ENCODE measurements around the gene RER1.

RER1 gene

DNA sequence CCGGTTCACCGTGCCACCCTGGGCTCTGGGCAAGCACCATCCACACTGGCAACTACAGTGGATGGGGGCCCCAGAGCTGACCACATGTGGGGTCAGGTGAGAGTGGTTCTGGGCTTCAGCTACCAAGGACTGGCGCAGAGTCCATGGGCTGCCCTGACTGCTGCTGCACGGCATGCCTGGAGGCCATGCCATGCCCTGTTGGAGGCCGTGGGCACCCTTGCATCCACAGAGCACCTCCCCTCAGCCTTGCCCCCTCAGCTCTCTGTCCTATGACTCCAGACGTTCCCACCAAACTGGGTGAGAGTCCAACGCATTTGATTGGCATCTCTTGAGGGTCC, 15.7 kb upstream of the RER1 start:
- DNase-seq (ENCODE audit: low read depth in 1 of 2, low spot score in 1 of 2) = no peak

DNA sequence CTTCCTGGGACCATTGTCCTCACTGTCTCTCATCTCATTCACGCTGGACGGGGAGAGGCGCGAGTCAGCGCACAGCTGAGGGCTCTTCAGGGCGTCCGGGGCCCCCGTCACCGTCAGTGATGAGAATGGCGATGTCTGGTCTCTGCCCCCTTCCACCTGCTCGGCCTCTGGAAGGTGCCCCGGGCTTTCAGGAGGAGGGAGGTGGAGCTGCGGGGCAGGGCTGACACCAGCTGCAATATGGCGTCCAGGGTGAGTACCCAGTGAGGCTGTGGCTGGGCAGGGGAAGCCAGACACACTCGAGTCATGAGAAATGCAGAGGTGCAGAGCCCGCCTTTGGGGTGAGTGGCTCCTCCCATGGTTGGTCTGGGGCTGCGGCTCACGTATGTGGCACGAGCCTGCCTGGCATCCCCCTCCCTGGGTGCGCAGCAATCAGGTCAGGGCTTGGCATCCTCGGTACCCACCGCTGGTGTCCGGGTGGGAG, 15.3 kb upstream of the RER1 start:
- no peak for DNase-seq (ENCODE audit: low read depth in 1 of 2, low spot score in 1 of 2)

DNA sequence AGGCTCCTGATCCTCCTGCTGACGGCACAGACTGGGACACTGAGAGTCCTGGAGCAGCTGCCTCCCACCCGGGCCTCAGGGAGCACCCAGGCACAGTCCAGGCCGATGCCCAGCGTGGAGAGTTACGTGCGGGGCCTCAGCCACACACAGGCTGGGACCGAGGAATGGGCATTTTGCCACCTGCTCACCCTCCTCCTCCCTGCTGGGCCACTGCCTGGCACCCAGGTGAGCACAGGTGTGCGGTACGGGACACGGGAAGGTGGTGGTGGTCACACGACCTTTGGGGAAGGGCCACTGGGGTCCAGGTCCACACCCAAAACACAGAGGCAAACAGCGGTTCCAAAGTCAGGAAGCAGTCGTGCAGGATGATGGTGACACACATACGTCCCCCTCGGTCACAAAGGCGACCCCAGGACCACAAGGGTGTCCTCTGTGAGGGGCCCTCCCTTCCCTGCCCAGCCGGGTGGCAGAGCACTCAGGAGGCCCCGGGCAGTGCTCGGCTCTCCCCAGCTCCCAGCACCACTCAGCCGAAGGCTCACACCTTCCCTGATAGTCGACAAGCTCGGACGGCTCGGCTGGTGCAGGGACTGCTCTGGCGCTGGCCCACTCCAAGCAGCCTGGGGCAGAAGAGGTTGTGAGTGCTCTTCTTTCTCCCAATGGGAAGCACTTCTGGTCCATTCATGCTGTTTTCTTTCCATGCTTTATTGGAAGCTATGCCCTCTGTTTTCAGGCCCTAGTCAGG, 14.5 kb upstream of the RER1 start:
- no peak for DNase-seq (ENCODE audit: low read depth in 1 of 2, low spot score in 1 of 2)

DNA sequence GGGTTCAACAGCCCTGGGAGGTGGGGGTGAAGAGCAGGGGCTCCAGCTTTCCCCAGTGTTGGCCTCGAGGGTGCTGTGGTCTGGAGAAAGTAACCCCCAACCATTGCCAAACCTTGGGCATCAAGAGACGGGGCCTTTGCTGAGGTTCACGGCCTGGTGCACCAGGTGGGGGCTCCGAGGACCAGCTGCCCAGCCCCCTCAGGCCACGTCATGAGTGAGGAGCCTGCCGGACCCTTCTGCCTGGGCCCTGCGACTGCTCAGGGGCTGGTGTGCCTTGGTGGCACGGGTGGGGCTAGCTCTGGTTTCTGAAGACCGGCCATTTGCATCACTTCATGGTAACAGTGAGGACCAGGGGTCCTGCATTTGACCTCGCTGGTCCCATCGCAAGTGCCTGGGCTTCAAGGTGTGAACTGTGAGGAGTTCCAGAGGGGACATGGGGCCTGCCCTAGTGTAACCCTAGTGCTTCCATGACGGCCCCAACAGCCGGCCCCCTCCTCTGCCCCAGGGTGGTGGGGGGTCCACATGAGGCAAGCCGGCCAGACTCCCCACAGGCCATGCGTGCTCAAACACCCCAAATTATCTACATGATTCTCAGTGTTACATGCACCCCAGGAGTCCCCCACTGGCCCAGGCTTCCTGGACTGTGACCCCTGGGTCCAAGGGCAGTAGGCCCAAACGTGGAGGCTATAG, 13.7 kb upstream of the RER1 start:
- DNase-seq (ENCODE audit: low read depth in 1 of 2, low spot score in 1 of 2) = no peak

DNA sequence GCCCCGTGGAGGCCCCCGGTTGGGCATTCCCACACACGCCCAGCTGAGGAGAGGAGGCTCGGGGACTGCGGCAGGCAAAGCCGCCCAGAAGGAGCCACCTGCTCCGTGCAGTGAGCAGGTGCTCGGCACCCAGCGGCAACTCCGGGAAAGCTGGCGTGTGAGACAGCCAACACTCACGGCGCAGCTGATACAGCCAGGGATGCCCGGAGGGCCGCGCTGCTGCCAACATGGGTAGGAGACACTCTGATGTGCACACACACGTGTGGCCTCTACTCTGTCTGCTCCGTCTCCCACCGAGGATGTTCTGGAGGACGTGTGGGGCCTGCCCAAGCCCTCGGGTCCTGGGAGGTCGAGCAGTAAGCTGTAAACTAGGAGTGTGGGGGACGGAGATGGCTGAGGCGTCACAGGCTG, 13.2 kb upstream of the RER1 start:
- no peak for DNase-seq (ENCODE audit: low read depth in 1 of 2, low spot score in 1 of 2)

DNA sequence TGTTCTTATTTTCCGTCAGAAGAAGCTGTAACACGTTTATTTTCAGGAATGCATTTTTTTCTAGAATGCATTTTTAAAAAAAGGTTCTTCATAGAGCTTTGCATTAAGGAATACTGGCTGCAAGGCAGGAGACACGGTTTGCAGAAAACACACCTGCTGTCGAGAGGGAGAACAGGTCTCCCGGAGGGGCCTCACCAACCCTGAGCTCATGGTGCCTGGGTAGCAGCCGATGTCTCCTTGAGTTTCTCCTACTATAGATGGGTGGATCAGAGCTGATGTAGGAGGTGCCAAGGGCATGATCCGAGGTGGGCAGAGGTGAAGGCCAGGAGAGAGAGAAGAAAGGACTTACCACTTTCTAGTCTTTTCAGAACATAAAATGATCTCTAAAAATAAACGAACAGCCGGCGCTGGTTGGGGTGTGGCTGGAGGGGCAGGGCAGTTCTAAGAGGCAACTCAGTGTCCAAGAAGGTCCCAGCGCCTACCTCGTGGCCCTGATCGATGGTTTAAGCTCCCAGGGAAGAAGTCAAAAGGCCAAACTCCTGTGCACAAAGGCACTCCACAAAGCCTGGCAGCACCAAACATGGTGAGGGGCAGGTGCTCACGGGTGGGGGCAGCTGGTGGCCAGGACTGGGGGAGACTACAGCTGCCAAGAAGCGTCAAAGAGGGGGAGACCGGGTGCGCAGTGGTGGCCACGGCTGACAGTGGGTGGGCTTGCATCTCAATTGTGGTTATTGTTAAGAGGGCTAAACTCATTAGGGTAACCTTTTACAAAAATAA, 12.5 kb upstream of the RER1 start:
- no peak for DNase-seq (ENCODE audit: low read depth in 1 of 2, low spot score in 1 of 2)

DNA sequence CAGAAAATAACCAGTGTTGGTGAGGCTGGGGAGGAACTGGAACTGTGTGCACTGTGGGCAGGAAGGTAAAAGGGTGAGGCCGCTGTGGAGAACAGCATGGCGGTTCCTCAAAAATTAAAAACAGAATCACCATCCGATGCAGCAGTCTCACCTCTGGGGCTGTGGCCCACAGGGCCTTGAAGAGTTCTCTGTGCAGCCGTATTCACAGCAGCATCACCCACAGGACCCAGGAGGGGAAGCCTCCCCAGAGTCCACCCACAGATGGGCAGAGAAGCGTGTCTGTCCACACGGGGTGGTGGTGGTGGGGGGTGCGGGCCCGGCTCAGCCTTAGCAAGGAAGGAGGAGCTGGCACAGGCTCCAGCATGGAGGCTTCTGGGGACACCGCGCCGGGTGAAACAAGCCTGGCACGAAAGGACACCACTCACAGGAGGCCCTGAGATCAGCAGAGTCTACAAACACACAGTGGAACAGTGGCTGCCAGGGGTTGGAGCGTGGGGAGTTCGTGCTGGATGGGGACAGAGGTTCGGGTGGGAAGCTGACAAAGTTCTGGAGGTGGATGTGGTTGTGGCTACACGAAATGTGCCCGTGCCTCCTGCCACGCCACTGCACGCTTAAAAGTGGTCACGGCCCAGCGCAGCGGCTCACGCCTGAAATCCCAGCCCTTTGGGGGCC, 11.8 kb upstream of the RER1 start:
- no peak for DNase-seq (ENCODE audit: low read depth in 1 of 2, low spot score in 1 of 2)

DNA sequence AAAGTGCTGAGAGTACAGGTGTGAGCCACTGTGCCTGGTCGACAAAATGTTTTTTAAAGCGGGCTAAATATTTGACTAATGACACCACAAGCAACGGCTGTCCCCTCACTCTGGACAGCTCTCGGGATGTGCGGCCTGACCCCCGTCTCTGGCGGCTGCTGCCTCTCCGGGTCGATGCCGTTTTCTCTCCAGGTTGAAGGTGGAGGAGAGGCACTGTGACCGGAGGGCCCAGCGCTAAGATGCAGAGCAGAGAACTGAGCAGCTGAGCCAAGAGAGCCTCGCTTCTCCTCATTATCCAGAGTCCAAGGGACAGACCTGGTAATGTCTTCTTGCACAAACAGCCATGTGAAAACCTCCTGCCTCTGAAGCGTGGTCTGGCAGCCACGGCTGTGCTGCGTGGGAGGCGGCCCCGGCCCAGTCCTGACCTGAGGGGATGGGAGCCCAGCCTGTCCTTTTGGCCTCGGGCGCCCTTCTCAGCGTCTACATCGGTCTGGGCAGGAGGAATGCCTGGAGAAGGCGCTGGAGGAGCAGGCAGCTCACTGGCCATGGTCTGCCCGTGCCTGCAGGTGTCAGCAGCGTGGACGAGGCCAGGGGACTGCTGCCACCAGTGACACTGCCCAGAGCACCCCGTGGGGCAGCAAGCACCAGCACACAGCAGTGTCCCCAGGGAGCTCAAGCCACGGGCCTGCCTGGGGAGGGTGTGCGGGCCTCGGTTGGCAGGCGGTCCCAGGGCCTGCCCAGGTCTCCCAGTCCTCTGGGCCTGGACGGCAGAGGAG, 10.6 kb upstream of the RER1 start:
- DNase-seq (ENCODE audit: low read depth in 1 of 2, low spot score in 1 of 2) = no peak

DNA sequence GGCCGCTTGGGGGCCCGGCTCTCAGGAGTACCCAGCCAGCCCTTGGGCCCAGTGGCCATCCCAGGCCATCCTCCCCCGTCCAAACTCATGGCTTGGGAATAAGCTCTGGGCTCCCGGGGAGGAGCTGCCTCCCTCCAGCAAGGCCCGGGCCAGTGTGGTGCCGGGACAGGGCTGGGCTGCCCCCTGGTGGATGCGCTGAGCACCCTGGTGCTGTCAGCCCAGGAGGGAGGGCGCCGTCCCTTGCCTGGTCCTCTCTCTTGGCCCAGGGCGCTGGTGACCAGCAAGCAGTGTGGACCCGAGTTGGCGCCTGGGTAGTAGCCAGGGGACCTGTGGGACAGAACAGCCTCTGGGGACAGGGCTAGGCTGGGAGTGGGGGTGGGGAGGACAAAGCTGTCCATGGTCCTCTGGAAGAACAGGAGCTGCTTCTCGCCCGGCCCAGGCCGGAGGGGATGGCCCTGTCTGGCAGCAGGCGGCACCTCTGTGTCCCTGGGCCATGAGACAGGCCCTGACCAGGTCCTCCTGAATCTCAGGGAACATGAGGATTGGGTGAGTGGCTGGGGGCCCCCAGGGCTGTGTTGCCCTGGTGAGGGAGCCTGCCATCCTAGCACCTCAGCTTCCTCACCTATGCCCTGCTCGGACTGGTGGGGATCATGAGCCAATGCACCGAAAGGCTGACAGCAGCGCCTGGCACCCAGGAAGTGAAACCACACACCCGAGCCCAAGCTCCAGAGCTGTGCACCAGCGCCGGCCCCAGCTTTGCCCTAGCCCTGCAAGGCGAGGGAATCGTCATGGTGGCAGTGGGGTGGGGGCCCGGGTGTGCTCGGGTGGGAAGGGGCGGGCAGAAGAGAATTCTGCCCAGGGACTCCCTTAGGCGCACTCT, 9.7 kb upstream of the RER1 start:
- DNase-seq (ENCODE audit: low read depth in 1 of 2, low spot score in 1 of 2) = peak; percentile 52 to 58

DNA sequence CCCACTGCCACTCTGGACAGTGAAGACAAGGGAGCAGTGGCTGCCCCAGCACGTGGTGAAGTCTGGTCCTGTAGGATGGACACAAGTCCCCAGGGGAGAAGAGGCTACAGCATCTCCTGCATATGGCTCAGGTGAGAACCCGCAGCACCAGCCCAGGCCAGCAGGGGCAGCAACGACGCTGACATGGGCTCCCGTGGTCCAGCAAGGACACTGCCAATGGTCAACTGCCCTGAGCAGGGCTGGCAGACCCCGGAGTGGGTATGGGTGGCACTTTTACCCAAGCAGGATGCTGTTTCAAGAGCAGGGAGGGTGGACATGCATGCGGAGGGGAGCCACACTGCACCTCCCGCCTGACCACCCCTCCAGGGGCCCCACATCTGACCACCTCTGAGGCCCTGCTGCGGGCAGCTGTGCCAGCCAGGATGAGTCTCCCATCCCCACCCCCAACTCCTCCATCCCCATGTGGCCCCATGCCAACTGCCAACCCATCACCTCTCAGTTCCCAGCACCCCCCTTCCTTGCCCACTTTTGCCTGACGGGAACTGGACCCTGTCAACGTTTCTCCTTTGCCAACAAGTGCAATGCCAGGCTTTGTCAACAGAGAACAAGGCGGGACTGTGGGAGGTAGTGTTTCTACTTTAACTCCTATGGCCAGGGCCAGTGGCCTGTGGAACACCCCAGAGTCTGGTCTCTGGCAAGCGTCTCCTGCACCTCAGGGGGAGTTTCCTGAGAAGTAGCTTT, 8.8 kb upstream of the RER1 start:
- no peak for DNase-seq (ENCODE audit: low read depth in 1 of 2, low spot score in 1 of 2)

DNA sequence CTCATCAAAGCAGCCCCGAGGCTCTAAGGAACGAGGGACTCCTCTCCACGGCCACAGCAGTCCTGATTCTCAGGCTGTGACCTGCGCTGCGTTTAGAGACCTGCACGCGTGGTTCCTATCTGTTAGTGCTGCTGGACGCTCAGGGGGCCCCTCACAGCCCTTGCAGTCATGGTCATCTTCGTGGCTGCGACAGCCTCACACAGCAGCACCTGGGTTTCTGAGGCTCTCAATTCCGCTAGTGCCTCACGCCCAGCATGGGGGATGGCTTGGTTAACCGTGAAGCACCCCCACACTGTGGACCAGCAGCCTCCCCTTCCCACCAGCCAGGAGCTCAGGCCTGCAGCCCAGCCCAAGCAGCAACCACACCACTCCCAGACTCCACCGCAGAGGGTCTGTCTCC, 8.1 kb upstream of the RER1 start:
- DNase-seq (ENCODE audit: low read depth in 1 of 2, low spot score in 1 of 2) = no peak

DNA sequence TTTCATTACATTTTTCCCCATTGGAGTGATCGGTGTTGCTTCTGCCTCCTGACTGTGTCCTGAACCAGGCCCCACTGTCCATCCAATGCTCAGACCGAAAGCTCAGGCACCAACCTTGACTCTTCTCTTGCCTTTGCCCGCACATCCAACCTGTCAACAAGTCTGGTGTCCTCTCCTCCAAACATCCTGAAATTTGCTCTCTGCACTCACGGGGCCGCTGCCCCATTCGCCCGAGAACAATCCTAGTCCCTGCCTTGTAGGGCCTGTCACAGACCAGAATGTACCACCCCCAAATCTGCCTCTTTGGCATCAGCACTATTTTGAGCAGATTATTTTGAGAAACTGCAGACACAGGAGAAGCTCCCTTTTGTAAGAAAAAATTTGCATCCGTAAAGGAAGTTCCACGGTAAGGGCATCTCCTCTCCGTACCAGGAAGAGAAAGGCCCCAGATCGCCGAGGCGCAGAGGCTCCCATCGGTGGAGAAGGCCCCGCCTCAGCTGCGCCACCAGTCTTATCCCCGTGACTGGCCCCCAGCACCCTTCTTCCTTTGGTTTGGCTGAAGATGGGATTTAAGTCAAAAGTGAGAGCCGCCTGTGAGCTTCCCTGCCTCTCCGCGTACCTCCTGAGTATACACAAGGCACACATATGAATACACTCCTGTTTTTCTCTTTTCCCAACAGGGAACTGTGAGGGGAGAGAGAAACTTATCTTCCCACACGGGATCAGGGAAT, 7.3 kb upstream of the RER1 start:
- DNase-seq (ENCODE audit: low read depth in 1 of 2, low spot score in 1 of 2) = no peak

DNA sequence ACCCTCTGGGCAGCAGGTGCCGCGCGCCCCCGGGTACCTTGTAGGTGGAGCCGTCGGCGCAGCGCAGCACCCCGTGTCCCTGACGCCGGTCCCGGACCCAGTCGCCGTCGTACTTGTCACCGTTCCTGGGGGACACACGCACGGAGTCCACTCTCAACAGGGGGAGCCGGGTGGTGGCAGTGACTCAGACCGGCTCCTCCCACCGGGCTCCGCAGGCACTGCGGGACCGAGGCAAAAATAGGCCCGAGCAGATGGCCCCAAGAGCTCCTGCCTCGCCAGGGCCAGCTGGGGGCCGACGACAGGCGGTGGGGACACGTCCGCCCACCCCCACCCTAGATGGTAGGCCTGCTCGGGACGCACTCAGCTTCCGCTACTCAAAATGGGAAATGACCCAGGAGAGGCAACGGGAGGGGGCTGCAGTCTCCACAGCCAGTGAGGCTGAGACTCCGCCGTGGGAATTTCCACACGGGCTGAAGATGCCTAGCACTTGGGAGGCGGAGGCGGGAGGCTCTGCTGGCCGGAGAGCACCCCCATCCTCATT, 6.6 kb upstream of the RER1 start:
- no peak for DNase-seq (ENCODE audit: low read depth in 1 of 2, low spot score in 1 of 2)

DNA sequence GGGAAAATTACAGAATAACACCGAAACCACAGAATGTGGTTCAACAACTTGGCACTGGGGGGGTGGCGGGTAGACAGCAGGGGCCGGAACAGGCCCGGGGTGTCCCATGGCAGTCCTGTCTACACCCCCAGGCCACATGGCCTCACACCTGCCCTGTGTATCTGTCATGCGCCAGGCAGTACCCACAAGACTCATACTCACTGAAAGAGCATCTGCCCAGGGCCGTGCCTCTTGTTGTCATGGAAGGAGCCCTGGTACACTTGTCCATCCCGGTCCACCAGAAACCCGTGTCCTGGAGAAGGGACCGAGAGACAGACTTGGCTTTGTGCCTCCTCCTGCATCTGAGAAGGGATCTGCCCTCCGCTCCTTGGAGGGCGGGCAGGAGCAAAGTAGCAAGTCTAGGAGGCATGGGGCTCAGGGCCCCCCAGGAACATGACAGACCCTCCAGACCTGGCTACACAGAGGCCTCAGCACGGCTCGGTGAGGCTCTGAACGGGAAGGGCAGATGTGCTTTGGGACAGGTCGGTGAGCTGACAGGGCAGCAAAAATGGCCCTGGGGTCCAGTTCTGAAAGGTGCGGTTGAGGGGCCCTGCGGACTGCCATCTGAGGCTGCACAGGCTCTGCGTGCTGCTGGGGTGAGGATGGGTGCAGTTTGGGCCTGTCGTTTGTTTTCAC, 5.9 kb upstream of the RER1 start:
- no peak for DNase-seq (ENCODE audit: low read depth in 1 of 2, low spot score in 1 of 2)

DNA sequence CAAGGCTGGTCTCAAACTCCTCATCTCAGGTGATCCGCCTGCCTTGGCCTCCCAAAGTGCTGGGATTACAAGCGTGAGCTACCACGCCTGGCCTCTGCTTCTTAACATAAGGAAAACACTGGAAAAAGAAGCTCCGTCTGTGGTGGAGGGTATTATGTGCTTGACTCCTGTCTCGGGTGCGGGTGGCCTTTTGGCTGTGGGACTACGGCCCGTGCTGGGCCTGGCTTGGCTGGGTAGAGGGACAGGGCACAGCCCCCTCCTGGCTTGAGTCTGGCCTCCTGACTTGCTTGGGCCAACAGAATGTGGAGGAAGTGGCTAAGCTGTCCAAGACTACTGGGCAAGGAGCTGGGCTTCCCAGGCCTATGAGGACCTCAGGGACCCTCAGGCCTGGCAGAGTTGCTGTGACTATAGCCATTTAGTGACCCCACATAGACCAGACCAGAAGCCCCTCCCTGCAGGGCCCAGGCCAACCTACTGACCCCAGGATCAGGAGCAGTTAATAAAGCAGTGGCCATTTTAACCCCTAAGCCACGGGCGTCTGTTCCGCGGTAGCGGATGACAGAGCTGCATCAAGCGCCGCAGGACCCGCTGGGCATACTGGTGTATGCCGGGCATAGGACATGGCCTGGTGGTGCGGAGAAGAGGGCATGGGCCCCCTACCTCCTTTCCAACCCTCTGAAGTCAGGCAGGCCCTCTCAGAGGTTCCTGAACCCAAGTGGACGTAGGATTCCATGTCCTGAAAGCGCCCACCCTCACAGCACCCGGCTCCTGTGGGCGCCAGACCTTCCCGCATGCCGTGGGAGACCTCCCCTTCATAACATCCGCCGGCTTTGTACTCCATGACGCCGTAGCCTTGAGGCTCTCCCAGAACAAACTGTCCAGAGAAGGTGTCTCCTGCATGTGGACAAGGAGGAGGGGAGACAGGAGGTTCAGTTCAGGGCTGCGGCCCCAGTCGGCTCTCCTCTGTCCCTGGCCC, 4.7 kb upstream of the RER1 start:
- DNase-seq (ENCODE audit: low read depth in 1 of 2, low spot score in 1 of 2) = no peak

Measured in activated T-helper 1 cell treated with anti-CD3 and anti-CD28 coated beads, Interleukin-2, amount 50 U/mL, for 16 hours (primary cell).